GM12801 (cell line): ENCODE results near the gene BOLA3.

Experiments used
- CTCF ChIP-seq: IDR thresholded peaks from one replicate; pipeline ENCODE4 v1.5.1; 2011; ENCODE audit warnings: control low read depth; ENCODE audit not compliant: insufficient read length; ENCODE audit errors: extremely low read depth

BOLA3 gene

GRCh38 chr2:74097574-74097973 is 50.1 kb downstream of the BOLA3 start:
- no peak for TF ChIP-seq CTCF

- no peak for TF ChIP-seq CTCF
Measured at GRCh38 chr2:74096052-74096451, 51.7 kb downstream of the BOLA3 start.

- no peak for TF ChIP-seq CTCF
Measured at GRCh38 chr2:74095632-74096031, 52.1 kb downstream of the BOLA3 start.

GRCh38 chr2:74094291-74094690 is 53.4 kb downstream of the BOLA3 start:
- no peak for TF ChIP-seq CTCF

GRCh38 chr2:74093840-74094239 is 53.9 kb downstream of the BOLA3 start:
- TF ChIP-seq CTCF, result no peak

GRCh38 chr2:74093426-74093825 is 54.3 kb downstream of the BOLA3 start:
- no peak for TF ChIP-seq CTCF

- no peak for TF ChIP-seq CTCF
Measured at GRCh38 chr2:74092275-74092674, 55.4 kb downstream of the BOLA3 start.

GRCh38 chr2:74091391-74091790 is 56.3 kb downstream of the BOLA3 start:
- no peak for TF ChIP-seq CTCF
